HepG2 (cell line): Measurements from ENCODE around the gene CSNK2B. TPM values are rescaled to one million over a fixed set of nuclear protein-coding genes. Genes with fewer than 3 reads are reported as not detected.

ENCODE experiments used
- CENPT ChIP-seq: sonication (generic); formaldehyde crosslinking; IDR thresholded peaks from 2 replicates; pipeline ENCODE4 v1.8.0; 2022; ENCODE audit warnings: low read depth, mild to moderate bottlenecking, moderate library complexity, missing genetic modification reagents
- GLI4 ChIP-seq: sonication (generic); formaldehyde crosslinking; IDR thresholded peaks from 2 replicates; pipeline ENCODE4 v1.5.1; 2020; ENCODE audit warnings: missing genetic modification reagents, mild to moderate bottlenecking, moderate library complexity, borderline replicate concordance
- ISX ChIP-seq: sonication (generic); formaldehyde crosslinking; conservative IDR thresholded peaks from 2 replicates; pipeline ENCODE4 v1.5.0; 2020; ENCODE audit warnings: missing genetic modification reagents
- MBD4 ChIP-seq: IDR thresholded peaks from 2 replicates; pipeline ENCODE4 v1.6.1; 2012; ENCODE audit warnings: low read length, inconsistent platforms, borderline replicate concordance
- PAF1 ChIP-seq: IDR thresholded peaks from 2 replicates; pipeline ENCODE4 v1.6.1; 2016; ENCODE audit warnings: missing genetic modification reagents, missing compliant biosample characterization
- SIX4 ChIP-seq: sonication (generic); formaldehyde crosslinking; IDR thresholded peaks from 2 replicates; pipeline ENCODE4 v1.4.0; 2020; ENCODE audit warnings: missing genetic modification reagents
- SNAPC2 ChIP-seq: sonication (generic); formaldehyde crosslinking; IDR thresholded peaks from 2 replicates; pipeline ENCODE4 v1.8.1; 2022; ENCODE audit warnings: mild to moderate bottlenecking, missing genetic modification reagents
- ZFP1 ChIP-seq: IDR thresholded peaks from 2 replicates; pipeline ENCODE4 v1.6.1; 2016
- ZNF136 ChIP-seq: sonication (generic); formaldehyde crosslinking; IDR thresholded peaks from 2 replicates; pipeline ENCODE4 v1.8.1; 2022; ENCODE audit warnings: low read depth, mild to moderate bottlenecking, moderate library complexity, missing genetic modification reagents
- ZNF264 ChIP-seq: sonication (generic); formaldehyde crosslinking; IDR thresholded peaks from 2 replicates; pipeline ENCODE4 v1.4.0; 2020; ENCODE audit warnings: missing genetic modification reagents
- ZNF547 ChIP-seq: sonication (generic); formaldehyde crosslinking; IDR thresholded peaks from 2 replicates; pipeline ENCODE4 v1.5.1; 2020; ENCODE audit warnings: mild to moderate bottlenecking, missing genetic modification reagents
- ZNF564 ChIP-seq: sonication (generic); formaldehyde crosslinking; IDR thresholded peaks from 2 replicates; pipeline ENCODE4 v1.8.1; 2023; ENCODE audit warnings: mild to moderate bottlenecking, missing genetic modification reagents
- ZNF773 ChIP-seq: sonication (generic); formaldehyde crosslinking; IDR thresholded peaks from 2 replicates; pipeline ENCODE4 v1.4.0; 2020; ENCODE audit warnings: missing genetic modification reagents, borderline replicate concordance
- polyA plus RNA-seq, 8 experiments: library from polyadenylated mRNA; depleted of rRNA in 3 of 8; stranded (reverse) in 7 of 8; unstranded in 1 of 8; fragments of >200 nt; fragmentation: Illumina TruSeq in 4 of 8; extraction: Trizol in 4 of 8; gene quantifications; 2 replicates each; pipeline versions ENCODE4 v1.2.1 to v1.2.3, GENCODE V29; 2011 to 2016; ENCODE audit warnings: low read depth in 4 of 8, missing spikeins in 1 of 8, mixed read lengths in 1 of 8; ENCODE audit not compliant: insufficient read depth in 1 of 8
- total RNA-seq, 5 experiments: library from RNA; depleted of rRNA; stranded (reverse); fragments of >200 nt; fragmentation: Illumina TruSeq; extraction: Trizol; gene quantifications; 2 replicates each; pipeline ENCODE4 v1.2.3, GENCODE V29; 2016; ENCODE audit warnings: low read depth in 1 of 5
- TF ChIP-seq, protein P1 (sequence below): sonication (generic); formaldehyde crosslinking; IDR thresholded peaks from 2 replicates; pipeline ENCODE4 v1.5.0; 2020; ENCODE audit warnings: mild to moderate bottlenecking, missing genetic modification reagents, borderline replicate concordance
- TF ChIP-seq, protein P2 (sequence below): sonication (generic); formaldehyde crosslinking; IDR thresholded peaks from 2 replicates; pipeline ENCODE4 v1.5.1; 2020; ENCODE audit warnings: mild to moderate bottlenecking, missing genetic modification reagents
- TF ChIP-seq, protein P3 (sequence below): sonication (generic); formaldehyde crosslinking; IDR thresholded peaks from 2 replicates; pipeline ENCODE4 v1.4.0; 2020; ENCODE audit warnings: missing genetic modification reagents, borderline replicate concordance
- TF ChIP-seq, protein P4 (sequence below): IDR thresholded peaks from 2 replicates; pipeline ENCODE4 v1.6.1; 2012; ENCODE audit warnings: low read depth, low read length, improper control_type of control experiment

CSNK2B gene
- total and polyA plus RNA-seq, 2 of the 13 experiments (the other 11 are each of a cell fraction or from before 2014, with no cell fraction given), result 111 to 296 TPM

GRCh38 chr6:31702819-31703716 lies 37.2 kb downstream of the CSNK2B start, which contains the start of gene ABHD16A (continued):
- TF ChIP-seq, protein P1, sequence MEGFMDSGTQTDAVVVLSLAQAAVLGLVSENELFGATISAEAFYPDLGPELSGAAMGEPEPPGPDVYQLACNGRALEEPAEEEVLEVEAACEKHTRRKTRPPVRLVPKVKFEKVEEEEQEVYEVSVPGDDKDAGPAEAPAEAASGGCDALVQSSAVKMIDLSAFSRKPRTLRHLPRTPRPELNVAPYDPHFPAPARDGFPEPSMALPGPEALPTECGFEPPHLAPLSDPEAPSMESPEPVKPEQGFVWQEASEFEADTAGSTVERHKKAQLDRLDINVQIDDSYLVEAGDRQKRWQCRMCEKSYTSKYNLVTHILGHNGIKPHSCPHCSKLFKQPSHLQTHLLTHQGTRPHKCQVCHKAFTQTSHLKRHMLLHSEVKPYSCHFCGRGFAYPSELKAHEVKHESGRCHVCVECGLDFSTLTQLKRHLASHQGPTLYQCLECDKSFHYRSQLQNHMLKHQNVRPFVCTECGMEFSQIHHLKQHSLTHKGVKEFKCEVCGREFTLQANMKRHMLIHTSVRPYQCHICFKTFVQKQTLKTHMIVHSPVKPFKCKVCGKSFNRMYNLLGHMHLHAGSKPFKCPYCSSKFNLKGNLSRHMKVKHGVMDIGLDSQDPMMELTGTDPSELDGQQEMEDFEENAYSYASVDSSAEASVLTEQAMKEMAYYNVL (CRISPR knock-in tag), result peak; percentile 86; the same call in 1 of the 2 replicates
- TF ChIP-seq, protein P2, sequence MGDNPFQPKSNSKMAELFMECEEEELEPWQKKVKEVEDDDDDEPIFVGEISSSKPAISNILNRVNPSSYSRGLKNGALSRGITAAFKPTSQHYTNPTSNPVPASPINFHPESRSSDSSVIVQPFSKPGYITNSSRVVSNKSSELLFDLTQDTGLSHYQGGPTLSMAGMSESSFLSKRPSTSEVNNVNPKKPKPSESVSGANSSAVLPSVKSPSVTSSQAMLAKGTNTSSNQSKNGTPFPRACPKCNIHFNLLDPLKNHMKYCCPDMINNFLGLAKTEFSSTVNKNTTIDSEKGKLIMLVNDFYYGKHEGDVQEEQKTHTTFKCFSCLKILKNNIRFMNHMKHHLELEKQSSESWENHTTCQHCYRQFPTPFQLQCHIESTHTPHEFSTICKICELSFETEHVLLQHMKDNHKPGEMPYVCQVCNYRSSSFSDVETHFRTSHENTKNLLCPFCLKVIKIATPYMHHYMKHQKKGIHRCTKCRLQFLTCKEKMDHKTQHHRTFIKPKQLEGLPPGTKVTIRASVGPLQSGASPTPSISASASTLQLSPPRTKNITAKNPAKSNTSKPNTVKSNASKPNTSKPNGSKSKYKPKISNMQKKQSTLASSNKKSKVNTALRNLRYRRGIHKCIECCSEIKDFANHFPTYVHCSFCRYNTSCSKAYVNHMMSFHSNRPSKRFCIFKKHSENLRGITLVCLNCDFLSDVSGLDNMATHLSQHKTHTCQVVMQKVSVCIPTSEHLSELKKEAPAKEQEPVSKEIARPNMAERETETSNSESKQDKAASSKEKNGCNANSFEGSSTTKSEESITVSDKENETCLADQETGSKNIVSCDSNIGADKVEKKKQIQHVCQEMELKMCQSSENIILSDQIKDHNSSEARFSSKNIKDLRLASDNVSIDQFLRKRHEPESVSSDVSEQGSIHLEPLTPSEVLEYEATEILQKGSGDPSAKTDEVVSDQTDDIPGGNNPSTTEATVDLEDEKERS (CRISPR knock-in tag), result peak; percentile 74; the same call in 1 of the 2 replicates
- TF ChIP-seq ZNF547 (CRISPR knock-in tag) (peak; percentile 66; the same call in 1 of the 2 replicates), ISX (CRISPR knock-in tag) (0 out of 2 replicates have a peak, but pooled peaks have one; percentile 69), ZNF264 (CRISPR knock-in tag) (peak; percentile 22; the same call in 1 of the 2 replicates), MBD4 (no peak), ZNF136 (CRISPR knock-in tag) (peak; percentile 77; the same call in 1 of the 2 replicates), ZNF564 (CRISPR knock-in tag) (peak; percentile 70; the same call in 1 of the 2 replicates), SNAPC2 (CRISPR knock-in tag) (peak; percentile 88; the same call in 1 of the 2 replicates), SIX4 (CRISPR knock-in tag) (peak; percentile 63), ZNF773 (CRISPR knock-in tag) (no peak), GLI4 (CRISPR knock-in tag) (no peak), PAF1 (CRISPR knock-in tag) (no peak), ZFP1 (CRISPR knock-in tag) (peak; percentile 84; the same call in 1 of the 2 replicates), CENPT (CRISPR knock-in tag) (no peak)
- TF ChIP-seq, protein P3, sequence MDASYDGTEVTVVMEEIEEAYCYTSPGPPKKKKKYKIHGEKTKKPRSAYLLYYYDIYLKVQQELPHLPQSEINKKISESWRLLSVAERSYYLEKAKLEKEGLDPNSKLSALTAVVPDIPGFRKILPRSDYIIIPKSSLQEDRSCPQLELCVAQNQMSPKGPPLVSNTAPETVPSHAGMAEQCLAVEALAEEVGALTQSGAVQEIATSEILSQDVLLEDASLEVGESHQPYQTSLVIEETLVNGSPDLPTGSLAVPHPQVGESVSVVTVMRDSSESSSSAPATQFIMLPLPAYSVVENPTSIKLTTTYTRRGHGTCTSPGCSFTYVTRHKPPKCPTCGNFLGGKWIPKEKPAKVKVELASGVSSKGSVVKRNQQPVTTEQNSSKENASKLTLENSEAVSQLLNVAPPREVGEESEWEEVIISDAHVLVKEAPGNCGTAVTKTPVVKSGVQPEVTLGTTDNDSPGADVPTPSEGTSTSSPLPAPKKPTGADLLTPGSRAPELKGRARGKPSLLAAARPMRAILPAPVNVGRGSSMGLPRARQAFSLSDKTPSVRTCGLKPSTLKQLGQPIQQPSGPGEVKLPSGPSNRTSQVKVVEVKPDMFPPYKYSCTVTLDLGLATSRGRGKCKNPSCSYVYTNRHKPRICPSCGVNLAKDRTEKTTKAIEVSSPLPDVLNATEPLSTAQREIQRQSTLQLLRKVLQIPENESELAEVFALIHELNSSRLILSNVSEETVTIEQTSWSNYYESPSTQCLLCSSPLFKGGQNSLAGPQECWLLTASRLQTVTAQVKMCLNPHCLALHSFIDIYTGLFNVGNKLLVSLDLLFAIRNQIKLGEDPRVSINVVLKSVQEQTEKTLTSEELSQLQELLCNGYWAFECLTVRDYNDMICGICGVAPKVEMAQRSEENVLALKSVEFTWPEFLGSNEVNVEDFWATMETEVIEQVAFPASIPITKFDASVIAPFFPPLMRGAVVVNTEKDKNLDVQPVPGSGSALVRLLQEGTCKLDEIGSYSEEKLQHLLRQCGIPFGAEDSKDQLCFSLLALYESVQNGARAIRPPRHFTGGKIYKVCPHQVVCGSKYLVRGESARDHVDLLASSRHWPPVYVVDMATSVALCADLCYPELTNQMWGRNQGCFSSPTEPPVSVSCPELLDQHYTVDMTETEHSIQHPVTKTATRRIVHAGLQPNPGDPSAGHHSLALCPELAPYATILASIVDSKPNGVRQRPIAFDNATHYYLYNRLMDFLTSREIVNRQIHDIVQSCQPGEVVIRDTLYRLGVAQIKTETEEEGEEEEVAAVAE, result peak; percentile 77; the same call in 1 of the 2 replicates
- TF ChIP-seq, protein P4, sequence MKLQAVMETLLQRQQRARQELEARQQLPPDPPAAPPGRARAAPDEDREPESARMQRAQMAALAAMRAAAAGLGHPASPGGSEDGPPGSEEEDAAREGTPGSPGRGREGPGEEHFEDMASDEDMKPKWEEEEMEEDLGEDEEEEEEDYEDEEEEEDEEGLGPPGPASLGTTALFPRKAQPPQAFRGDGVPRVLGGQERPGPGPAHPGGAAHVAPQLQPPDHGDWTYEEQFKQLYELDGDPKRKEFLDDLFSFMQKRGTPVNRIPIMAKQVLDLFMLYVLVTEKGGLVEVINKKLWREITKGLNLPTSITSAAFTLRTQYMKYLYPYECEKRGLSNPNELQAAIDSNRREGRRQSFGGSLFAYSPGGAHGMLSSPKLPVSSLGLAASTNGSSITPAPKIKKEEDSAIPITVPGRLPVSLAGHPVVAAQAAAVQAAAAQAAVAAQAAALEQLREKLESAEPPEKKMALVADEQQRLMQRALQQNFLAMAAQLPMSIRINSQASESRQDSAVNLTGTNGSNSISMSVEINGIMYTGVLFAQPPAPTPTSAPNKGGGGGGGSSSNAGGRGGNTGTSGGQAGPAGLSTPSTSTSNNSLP, result peak; percentile 45; the same call in 1 of the 2 replicates
